Kidney (tissue), 14 donors: ENCODE data around the gene MAML1. TPM values are rescaled to one million over a fixed set of nuclear protein-coding genes. Genes with fewer than 3 reads are reported as not detected.

Experiments used
- DNase-seq, 5 donors: peaks; one replicate each; pipeline ENCODE4 v3.0.0-alpha.2; 2013 to 2020
- FAIRE-seq: peaks from 2 replicates; lab custom pipeline; 2012; peaks lifted over from hg19 to GRCh38; lab: Jason Lieb, UNC
- H3K27ac ChIP-seq, 2 donors: one replicate each; pipeline ENCODE4 v1.7.0; 2013; ENCODE audit warnings: low read depth in 2 of 2, low read length in 2 of 2, inconsistent platforms in 1 of 2
- H3K27me3 ChIP-seq: one replicate; pipeline ENCODE4 v1.7.1; 2013; ENCODE audit warnings: low read length, inconsistent platforms; ENCODE audit not compliant: control insufficient read depth, insufficient read depth
- H3K36me3 ChIP-seq, 3 donors: one replicate each; pipeline versions ENCODE4 v1.7.0 to v1.7.1; 2013; ENCODE audit warnings: low read length in 3 of 3, control low read depth in 1 of 3, inconsistent platforms in 1 of 3; ENCODE audit not compliant: insufficient read depth in 3 of 3, control insufficient read depth in 2 of 3
- H3K4me1 ChIP-seq, 3 donors: one replicate each; pipeline versions ENCODE4 v1.7.0 to v1.7.1; 2013; ENCODE audit warnings: low read length in 3 of 3, inconsistent platforms in 1 of 3, low read depth in 1 of 3; ENCODE audit not compliant: control insufficient read depth in 2 of 3, insufficient read depth in 2 of 3
- H3K4me3 ChIP-seq, 3 donors: one replicate each; pipeline versions ENCODE4 v1.7.0 to v1.8.1; 2013; ENCODE audit warnings: low read length in 3 of 3, control low read depth in 1 of 3, inconsistent platforms in 1 of 3
- H3K9ac ChIP-seq, 3 donors: one replicate each; pipeline versions ENCODE4 v1.7.0 to v1.7.1; 2013; ENCODE audit warnings: low read length in 3 of 3, control low read depth in 1 of 3, inconsistent platforms in 1 of 3
- H3K9me3 ChIP-seq, 3 donors: one replicate each; pipeline versions ENCODE4 v1.7.0 to v1.7.1; 2013; ENCODE audit warnings: low read length in 3 of 3, control low read depth in 1 of 3, inconsistent platforms in 1 of 3; ENCODE audit not compliant: control insufficient read depth in 2 of 3, insufficient read depth in 1 of 3
- CTCF ChIP-seq: IDR thresholded peaks from 3 replicates; pipeline ENCODE4 v1.5.1; 2012; ENCODE audit warnings: mild to moderate bottlenecking, moderate library complexity, borderline replicate concordance; ENCODE audit not compliant: insufficient read depth; ENCODE audit errors: extremely low read depth
- intact Hi-C: fragments of 100-400 bp; cut with DNase I; formaldehyde crosslinking; loops from one replicate; pipeline ENCODE4 v1.11.1; 2022
- polyA plus RNA-seq: library from polyadenylated mRNA; stranded (reverse); fragments of 350-450 nt; fragmentation: Illumina TruSeq; extraction: RNeasy Lipid Tissue Mini Kit (QIAGEN cat#74804); gene quantifications from one replicate; pipeline ENCODE4 v1.2.3, GENCODE V29; 2014; ENCODE audit warnings: low read depth, low replicate concordance; ENCODE audit not compliant: insufficient read depth
- total RNA-seq: library from RNA; stranded (reverse); fragmentation: NEBNext Ultra II Directional; extraction: Animal tissue kit (Norgen Biotek cat#: 25700); gene quantifications from one replicate; pipeline ENCODE4 v1.2.1, GENCODE V29; 2021
- donor health status: control.
- donor health status: control.
- donor health status: control.
- donor health status: control.
- donor health status: control.
- donor health status: DM: yes; HTN: yes; CAD: no.
- donor health status: Normal renal cell carcinoma (clear cell type).

The MAML1 gene
- total and polyA plus RNA-seq, 2 donors from 2014 or later, result 5.3 to 26.8 TPM

- peaks cover 0 to 33% (median 6%) of the 10 kb centered on the region in 3 donors for H3K4me1 ChIP-seq
- H3K9ac ChIP-seq, result peak overlapping the region in 1 of 3 donors; percentile 73
- H3K4me3 ChIP-seq, result peak overlapping the region; percentile 20 to 54 (median 51)
- FAIRE-seq, result no peak
- intact Hi-C loops, result no loop called here
- no peaks in the 10 kb centered on the region for H3K9me3 ChIP-seq
- H3K27me3 ChIP-seq, result no peaks in the 10 kb centered on the region
- peak overlapping the region; percentile 66 to 78 for H3K27ac ChIP-seq
- peak; percentile 83 to 94 (median 88) for DNase-seq
- peak; percentile 95 for TF ChIP-seq CTCF
- H3K36me3 ChIP-seq, result peaks cover 0 to 29% (median 10%) of the 10 kb centered on the region in 3 donors
These were observed 63.5 kb downstream of the MAML1 start for GRCh38 chr5:179795863-179796833.

GRCh38 chr5:179796877-179797608 lies 64.4 kb downstream of the MAML1 start:
- Histone ChIP-seq H3K4me3 (peak overlapping the region in 1 of 3 donors; percentile 54), H3K9ac (peak overlapping the region in 1 of 3 donors; percentile 73), H3K27ac (peak overlapping the region; percentile 66 to 78), H3K9me3 (no peaks in the 10 kb centered on the region), H3K4me1 (peaks cover 0 to 37% (median 6%) of the 10 kb centered on the region in 3 donors), H3K27me3 (no peaks in the 10 kb centered on the region), H3K36me3 (peaks cover 0 to 32% (median 10%) of the 10 kb centered on the region in 3 donors)
- TF ChIP-seq CTCF, result no peak
- intact Hi-C loops, result no loop called here
- FAIRE-seq (no peak), DNase-seq (peak in 1 of 5 donors; percentile 61)

GRCh38 chr5:179797741-179798140 lies 65.1 kb downstream of the MAML1 start:
- FAIRE-seq (no peak), DNase-seq (peak in 2 of 5 donors; percentile 51 to 71)
- Histone ChIP-seq H3K36me3 (peaks cover 0 to 32% (median 10%) of the 10 kb centered on the region in 3 donors), H3K27me3 (no peaks in the 10 kb centered on the region), H3K27ac (no peak overlapping the region), H3K9ac (no peak overlapping the region), H3K9me3 (no peaks in the 10 kb centered on the region), H3K4me3 (no peak overlapping the region), H3K4me1 (peaks cover 0 to 35% (median 8%) of the 10 kb centered on the region in 3 donors)
- intact Hi-C loops, result no loop called here
- no peak for TF ChIP-seq CTCF
